ENCODE measurements around the gene ZNF554. TPM values are rescaled to one million over a fixed set of nuclear protein-coding genes. Genes with fewer than 3 reads are reported as not detected.
"Not testable (repeated sequence)": the region's sequence is repeated elsewhere in the genome, so short reads cannot be mapped to it uniquely, and the experiment has no call there.

The ZNF554 gene
- total RNA-seq, 4 donors from 2014 or later = 2.1 to 15.8 (median 5.0) TPM

DNA sequence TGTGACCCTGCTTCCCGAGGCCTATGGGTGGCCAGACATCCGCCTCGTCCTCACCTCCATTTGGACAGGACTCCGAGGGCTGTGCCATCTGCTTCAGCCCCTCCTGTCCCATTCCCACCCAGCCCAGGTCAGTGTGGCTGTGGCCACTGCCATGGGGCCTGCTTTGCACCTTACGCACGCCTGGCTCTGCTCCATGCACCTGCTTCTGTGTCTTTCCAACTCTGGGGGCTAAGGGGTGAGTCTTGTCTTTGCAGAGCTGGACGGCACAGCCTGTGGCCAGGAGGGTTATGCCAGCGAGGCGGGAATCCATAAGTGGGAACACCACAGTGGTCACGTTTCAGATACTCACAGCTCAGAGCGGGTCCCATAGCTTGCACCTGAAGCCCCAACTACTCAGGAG, 5.2 kb upstream of the ZNF554 start:
- DNase-seq = no peak
- H3K4me3 ChIP-seq = no peak overlapping the region
- H3K9me3 ChIP-seq = no peaks in the 10 kb centered on the region
- TF ChIP-seq, protein P1, sequence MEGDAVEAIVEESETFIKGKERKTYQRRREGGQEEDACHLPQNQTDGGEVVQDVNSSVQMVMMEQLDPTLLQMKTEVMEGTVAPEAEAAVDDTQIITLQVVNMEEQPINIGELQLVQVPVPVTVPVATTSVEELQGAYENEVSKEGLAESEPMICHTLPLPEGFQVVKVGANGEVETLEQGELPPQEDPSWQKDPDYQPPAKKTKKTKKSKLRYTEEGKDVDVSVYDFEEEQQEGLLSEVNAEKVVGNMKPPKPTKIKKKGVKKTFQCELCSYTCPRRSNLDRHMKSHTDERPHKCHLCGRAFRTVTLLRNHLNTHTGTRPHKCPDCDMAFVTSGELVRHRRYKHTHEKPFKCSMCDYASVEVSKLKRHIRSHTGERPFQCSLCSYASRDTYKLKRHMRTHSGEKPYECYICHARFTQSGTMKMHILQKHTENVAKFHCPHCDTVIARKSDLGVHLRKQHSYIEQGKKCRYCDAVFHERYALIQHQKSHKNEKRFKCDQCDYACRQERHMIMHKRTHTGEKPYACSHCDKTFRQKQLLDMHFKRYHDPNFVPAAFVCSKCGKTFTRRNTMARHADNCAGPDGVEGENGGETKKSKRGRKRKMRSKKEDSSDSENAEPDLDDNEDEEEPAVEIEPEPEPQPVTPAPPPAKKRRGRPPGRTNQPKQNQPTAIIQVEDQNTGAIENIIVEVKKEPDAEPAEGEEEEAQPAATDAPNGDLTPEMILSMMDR (IDR thresholded peaks at IDR 0.05) = no peak
- TF ChIP-seq POLR2A (IDR thresholded peaks at IDR 0.05) = no peak
- H3K36me3 ChIP-seq = no peaks in the 10 kb centered on the region
- H3K27ac ChIP-seq = no peak overlapping the region
- no peaks in the 10 kb centered on the region for H3K4me1 ChIP-seq
- intact Hi-C loops (cut with DNase I; ENCODE audit: low total_unique reads) = no loop called here
- no peaks in the 10 kb centered on the region for H3K27me3 ChIP-seq

DNA sequence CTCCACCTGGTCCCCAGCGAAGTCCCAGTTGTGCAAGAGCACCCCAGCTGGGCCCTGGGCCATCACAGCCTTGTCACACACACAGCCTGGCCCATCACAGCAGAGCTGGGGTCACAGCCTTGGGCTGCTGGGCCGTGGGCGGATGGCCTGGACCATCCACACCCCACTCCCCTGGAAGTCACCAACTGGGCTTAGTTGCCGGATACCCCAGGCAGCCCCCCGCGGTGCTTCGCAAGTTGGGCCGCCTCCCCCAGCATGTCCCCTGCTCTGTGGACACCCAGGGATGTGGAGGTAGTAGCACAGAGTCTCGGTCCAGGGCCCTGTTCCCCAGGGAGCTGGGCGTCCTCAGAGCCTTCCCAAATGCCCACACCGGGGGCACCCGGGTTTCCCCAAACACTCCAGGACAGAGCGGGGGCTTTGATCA, 4.5 kb upstream of the ZNF554 start:
- Histone ChIP-seq H3K4me3 (no peak overlapping the region), H3K4me1 (no peaks in the 10 kb centered on the region), H3K36me3 (no peaks in the 10 kb centered on the region), H3K27ac (no peak overlapping the region), H3K9me3 (no peaks in the 10 kb centered on the region), H3K27me3 (no peaks in the 10 kb centered on the region)
- no peak for DNase-seq
- intact Hi-C loops (cut with DNase I; ENCODE audit: low total_unique reads) = no loop called here
- no peak for TF ChIP-seq POLR2A (IDR thresholded peaks at IDR 0.05)
- TF ChIP-seq, protein P1 (IDR thresholded peaks at IDR 0.05) = no peak

DNA sequence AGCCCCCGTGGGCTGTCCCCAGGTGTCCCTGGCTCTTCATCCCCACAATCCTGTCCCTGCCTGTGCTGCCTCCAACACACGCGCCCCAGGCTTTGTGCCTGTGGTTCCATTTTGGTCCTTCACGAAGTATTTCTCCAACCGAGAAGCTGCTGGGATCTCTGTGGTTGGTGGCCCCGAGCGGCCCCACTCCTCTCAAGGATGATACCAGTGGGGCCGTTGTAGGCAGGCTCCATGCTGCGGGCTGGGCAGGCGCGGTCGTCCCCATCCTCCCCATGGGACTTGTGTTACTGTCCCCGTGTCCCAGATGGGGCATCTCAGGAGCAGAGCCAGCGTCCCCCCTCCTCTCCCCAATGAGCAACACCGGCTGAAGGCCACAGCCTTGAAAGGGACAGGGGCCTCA, 3.7 kb upstream of the ZNF554 start:
- no peak for DNase-seq
- intact Hi-C loops (cut with DNase I; ENCODE audit: low total_unique reads) = no loop called here

DNA sequence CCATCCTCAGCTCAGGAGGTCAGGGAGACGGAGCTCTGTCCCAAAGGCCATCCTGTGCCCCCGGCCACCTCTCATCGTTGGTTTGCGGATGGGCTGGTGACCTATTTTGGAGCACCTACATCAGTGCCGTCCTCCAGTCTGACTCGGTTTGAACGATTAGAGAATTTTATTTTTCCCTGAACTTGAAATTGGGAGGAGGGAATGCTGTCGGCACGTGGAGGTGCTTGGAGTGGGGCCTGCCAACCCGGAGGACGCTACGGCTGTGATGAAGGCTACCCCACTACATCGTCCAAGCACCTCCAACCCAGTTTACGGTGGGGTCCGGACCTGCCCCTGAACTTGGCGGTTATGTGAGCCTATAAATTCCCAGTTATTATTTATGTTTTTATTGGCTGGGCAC, 3.0 kb upstream of the ZNF554 start:
- H3K27me3 ChIP-seq = no peaks in the 10 kb centered on the region
- no peaks in the 10 kb centered on the region for H3K4me1 ChIP-seq
- H3K4me3 ChIP-seq = no peak overlapping the region
- TF ChIP-seq POLR2A (IDR thresholded peaks at IDR 0.05) = no peak
- TF ChIP-seq, protein P1 (IDR thresholded peaks at IDR 0.05) = no peak
- no peak overlapping the region for H3K27ac ChIP-seq
- no peaks in the 10 kb centered on the region for H3K36me3 ChIP-seq
- H3K9me3 ChIP-seq = no peaks in the 10 kb centered on the region
- DNase-seq = no peak
- intact Hi-C loops (cut with DNase I; ENCODE audit: low total_unique reads) = no loop called here

More for the DNA sequence above, 3.7 kb upstream of the ZNF554 start:
- Histone ChIP-seq H3K4me1 (no peaks in the 10 kb centered on the region), H3K36me3 (no peaks in the 10 kb centered on the region), H3K27ac (no peak overlapping the region), H3K27me3 (no peaks in the 10 kb centered on the region), H3K9me3 (no peaks in the 10 kb centered on the region), H3K4me3 (no peak overlapping the region)
- TF ChIP-seq POLR2A (IDR thresholded peaks at IDR 0.05) = no peak
- TF ChIP-seq, protein P1 (IDR thresholded peaks at IDR 0.05) = no peak

DNA sequence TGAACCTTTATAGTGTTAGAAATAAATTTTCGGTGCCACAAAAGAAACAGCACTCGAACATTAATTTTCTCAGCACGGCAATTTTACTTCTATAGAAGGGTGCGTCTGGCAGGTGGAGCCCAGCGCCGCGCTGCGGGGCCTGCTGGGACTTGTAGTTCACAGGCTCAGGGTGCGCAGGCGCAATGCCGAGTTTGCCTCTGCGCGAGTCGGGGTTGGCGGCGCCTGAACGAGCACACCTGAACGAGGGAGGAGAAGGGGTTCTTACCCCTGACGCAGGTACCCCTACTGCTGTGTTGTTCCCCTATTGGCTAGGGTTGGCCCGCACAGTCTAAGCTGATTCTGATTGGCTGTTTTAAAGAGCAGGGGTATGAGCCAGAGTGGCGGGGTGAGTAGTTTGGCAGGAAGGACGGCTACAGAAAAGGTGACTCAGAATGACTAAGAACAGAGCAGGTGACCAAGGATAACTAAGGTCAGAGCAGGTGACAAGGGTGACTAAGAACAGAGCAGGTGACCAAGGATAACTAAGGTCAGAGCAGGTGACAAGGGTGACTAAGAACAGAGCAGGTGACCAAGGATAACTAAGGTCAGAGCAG, 2.3 kb upstream of the ZNF554 start:
- H3K27ac ChIP-seq; H3K36me3 ChIP-seq; DNase-seq; H3K4me3 ChIP-seq; H3K9me3 ChIP-seq; H3K27me3 ChIP-seq; intact Hi-C loops (cut with DNase I; ENCODE audit: low total_unique reads); H3K4me1 ChIP-seq: not testable (repeated sequence)
